B cell (primary cell): ENCODE measurements around the gene GABRD.

Experiments
- EZH2 ChIP-seq: IDR thresholded peaks from 2 replicates; pipeline ENCODE4 v1.6.1; 2012; ENCODE audit warnings: borderline replicate concordance, low read depth, mild to moderate bottlenecking, moderate library complexity, low read length; ENCODE audit not compliant: insufficient read depth, poor library complexity, severe bottlenecking
- TF ChIP-seq, protein P1 (sequence below): fragments of 200-600 bp; IDR thresholded peaks from one replicate; pipeline ENCODE4 v1.8.0; 2022; ENCODE audit warnings: antibody characterized with exemption, mild to moderate bottlenecking

DNA sequence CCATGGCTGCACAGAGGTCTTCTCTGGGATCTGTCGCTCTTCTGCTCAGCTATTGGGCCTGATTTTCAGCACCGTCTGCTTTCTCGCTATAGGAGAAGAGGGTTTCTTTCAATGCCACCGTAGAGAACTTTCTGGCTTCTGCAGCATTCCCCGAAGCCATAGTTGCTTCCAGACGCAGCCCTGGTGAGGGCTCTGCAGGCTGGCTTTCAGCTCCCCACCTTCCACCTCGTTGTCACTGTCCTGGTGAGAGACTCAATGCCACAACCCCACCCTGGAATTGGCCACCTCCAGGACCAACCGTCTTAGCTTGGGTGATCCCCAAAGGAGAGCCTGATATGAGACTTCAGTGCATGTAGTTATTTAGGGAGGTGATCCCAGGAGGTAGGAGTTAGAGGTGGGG is 19.1 kb downstream of the GABRD start:
- TF ChIP-seq, protein P1, sequence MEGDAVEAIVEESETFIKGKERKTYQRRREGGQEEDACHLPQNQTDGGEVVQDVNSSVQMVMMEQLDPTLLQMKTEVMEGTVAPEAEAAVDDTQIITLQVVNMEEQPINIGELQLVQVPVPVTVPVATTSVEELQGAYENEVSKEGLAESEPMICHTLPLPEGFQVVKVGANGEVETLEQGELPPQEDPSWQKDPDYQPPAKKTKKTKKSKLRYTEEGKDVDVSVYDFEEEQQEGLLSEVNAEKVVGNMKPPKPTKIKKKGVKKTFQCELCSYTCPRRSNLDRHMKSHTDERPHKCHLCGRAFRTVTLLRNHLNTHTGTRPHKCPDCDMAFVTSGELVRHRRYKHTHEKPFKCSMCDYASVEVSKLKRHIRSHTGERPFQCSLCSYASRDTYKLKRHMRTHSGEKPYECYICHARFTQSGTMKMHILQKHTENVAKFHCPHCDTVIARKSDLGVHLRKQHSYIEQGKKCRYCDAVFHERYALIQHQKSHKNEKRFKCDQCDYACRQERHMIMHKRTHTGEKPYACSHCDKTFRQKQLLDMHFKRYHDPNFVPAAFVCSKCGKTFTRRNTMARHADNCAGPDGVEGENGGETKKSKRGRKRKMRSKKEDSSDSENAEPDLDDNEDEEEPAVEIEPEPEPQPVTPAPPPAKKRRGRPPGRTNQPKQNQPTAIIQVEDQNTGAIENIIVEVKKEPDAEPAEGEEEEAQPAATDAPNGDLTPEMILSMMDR = no peak
- TF ChIP-seq EZH2 = no peak
